Endometrial microvascular endothelial cells (primary cell): ENCODE results near the gene PIK3R5. TPM values are rescaled to one million over a fixed set of nuclear protein-coding genes. Genes with fewer than 3 reads are reported as not detected.

ENCODE experiments used
- in situ Hi-C: cut with HindIII; loops from 2 replicates; pipeline ENCODE4 v1.10.0; 2017; ENCODE audit warnings: low sequenced_read_pairs, low pct_unique_long_range_greater_than_20kb; ENCODE audit errors: inconsistent ontology term
- total RNA-seq: library from RNA; depleted of rRNA; stranded (reverse); fragments of >200 nt; gene quantifications from one replicate; pipeline ENCODE4 v1.2.3, GENCODE V29; 2015; ENCODE audit errors: inconsistent ontology term

The PIK3R5 gene
- not detected for total RNA-seq

- in situ Hi-C loops, result no loop called here
Measured at GRCh38 chr17:8965394-8966168, at the start of gene PIK3R5. TSS of gene PIK3R5 (minus strand) at chr17:8965707. CDS start at chr17:8911494, 54,213 bp downstream.

GRCh38 chr17:9011001-9011400 lies 45.5 kb upstream of the PIK3R5 start:
- in situ Hi-C loops, result no loop called here

GRCh38 chr17:9009737-9010136 lies 44.2 kb upstream of the PIK3R5 start:
- in situ Hi-C loops, result no loop called here

- in situ Hi-C loops, result no loop called here
Measured at GRCh38 chr17:9009096-9009495, 43.6 kb upstream of the PIK3R5 start.

- in situ Hi-C loops, result no loop called here
Measured at GRCh38 chr17:9007052-9007714, 41.7 kb upstream of the PIK3R5 start.

GRCh38 chr17:9006175-9006767 lies 40.8 kb upstream of the PIK3R5 start:
- in situ Hi-C loops, result no loop called here

- in situ Hi-C loops, result no loop called here
Measured at GRCh38 chr17:9004961-9005285, 39.4 kb upstream of the PIK3R5 start.

- in situ Hi-C loops, result no loop called here
Measured at GRCh38 chr17:9004132-9004960, 38.8 kb upstream of the PIK3R5 start.

- in situ Hi-C loops, result no loop called here
Measured at GRCh38 chr17:9003355-9004131, 38.0 kb upstream of the PIK3R5 start.

GRCh38 chr17:9002606-9003354 lies 37.3 kb upstream of the PIK3R5 start:
- in situ Hi-C loops, result no loop called here

GRCh38 chr17:9002227-9002605 lies 36.7 kb upstream of the PIK3R5 start:
- in situ Hi-C loops, result no loop called here

- in situ Hi-C loops, result no loop called here
Measured at GRCh38 chr17:9001559-9001958, 36.1 kb upstream of the PIK3R5 start.

GRCh38 chr17:8997994-8998628 lies 32.6 kb upstream of the PIK3R5 start:
- in situ Hi-C loops, result no loop called here

- in situ Hi-C loops, result no loop called here
Measured at GRCh38 chr17:8995711-8996110, 30.2 kb upstream of the PIK3R5 start.

- in situ Hi-C loops, result no loop called here
Measured at GRCh38 chr17:8994319-8994718, 28.8 kb upstream of the PIK3R5 start.

- in situ Hi-C loops, result no loop called here
Measured at GRCh38 chr17:8991514-8992285, 26.2 kb upstream of the PIK3R5 start.
